SK-N-SH (cell line): ENCODE data around the gene TUBGCP6. TPM values are rescaled to one million over a fixed set of nuclear protein-coding genes. Genes with fewer than 3 reads are reported as not detected.

Source experiments
- CTCF ChIA-PET: fragments of 300-600, 350-600 bp; formaldehyde crosslinking; extraction: SDS; loops from one replicate; lab custom pipeline; 2021; lab: Yijun Ruan, JAX
- POLR2A ChIA-PET: fragments of 350-600 bp; sonication (Branson Sonifier 250); formaldehyde crosslinking; extraction: SDS; loops from one replicate; lab custom pipeline; 2020; ENCODE audit warnings: antibody characterized with exemption, inconsistent platforms; lab: Yijun Ruan, JAX
- DNase-seq: peaks from one replicate; pipeline ENCODE4 v3.0.0; 2012
- H2AFZ ChIP-seq: fragments of 200-600 bp; sonication (generic); 2 replicates; pipeline ENCODE4 v1.8.1; 2016; ENCODE audit warnings: antibody characterized with exemption, mild to moderate bottlenecking, low read depth
- H3F3A ChIP-seq: fragments of 200-600 bp; sonication (generic); replicated peaks from 2 replicates; pipeline ENCODE3; 2016; ENCODE audit warnings: antibody characterized with exemption, mild to moderate bottlenecking; ENCODE audit not compliant: insufficient read depth
- H3K27ac ChIP-seq, 2 experiments: fragments of 200-500 bp in 1 of 2; fragments of 200-600 bp in 1 of 2; sonication (Bioruptor generic) in 1 of 2; sonication (generic), shearing (Covaris generic) in 1 of 2; 2 replicates each; pipeline versions ENCODE4 v1.5.1 to v1.6.1; 2014 to 2016; ENCODE audit warnings: low read depth in 2 of 2, inconsistent platforms in 1 of 2, low read length in 1 of 2, mild to moderate bottlenecking in 1 of 2, mixed read lengths in 1 of 2
- H3K27me3 ChIP-seq: fragments of 200-600 bp; sonication (generic), shearing (Covaris generic); 2 replicates; pipeline ENCODE4 v1.6.1; 2016; ENCODE audit warnings: mixed run types; ENCODE audit not compliant: insufficient read depth
- H3K36me3 ChIP-seq, 2 experiments: fragments of 200-500 bp in 1 of 2; fragments of 200-600 bp in 1 of 2; sonication (Bioruptor generic) in 1 of 2; sonication (generic) in 1 of 2; replicated peaks in 1 of 2; 2 replicates each; pipeline versions ENCODE3 to v1.5.1; 2014 to 2016; ENCODE audit warnings: low read length in 1 of 2, mild to moderate bottlenecking in 1 of 2; ENCODE audit not compliant: insufficient read depth in 2 of 2, control insufficient read depth in 1 of 2
- H3K4me1 ChIP-seq, 2 experiments: fragments of 200-500 bp in 1 of 2; fragments of 200-600 bp in 1 of 2; sonication (Bioruptor generic) in 1 of 2; sonication (generic), shearing (Covaris generic) in 1 of 2; 2 replicates each; pipeline versions ENCODE4 v1.5.1 to v1.6.1; 2014 to 2016; ENCODE audit warnings: low read depth in 1 of 2, low read length in 1 of 2, mixed run types in 1 of 2; ENCODE audit not compliant: insufficient read depth in 2 of 2, control insufficient read depth in 1 of 2
- H3K4me2 ChIP-seq: fragments of 200-600 bp; sonication (generic), shearing (Covaris generic); 2 replicates; pipeline ENCODE4 v1.6.1; 2017; ENCODE audit warnings: mixed run types
- H3K4me3 ChIP-seq, 2 experiments: fragments of 200-500 bp in 1 of 2; fragments of 200-600 bp in 1 of 2; sonication (Bioruptor generic) in 1 of 2; sonication (generic), shearing (Covaris generic) in 1 of 2; 2 replicates each; pipeline versions ENCODE4 v1.5.1 to v1.8.1; 2014 to 2016; ENCODE audit warnings: low read depth in 2 of 2, inconsistent platforms in 1 of 2, low read length in 1 of 2, mild to moderate bottlenecking in 1 of 2, mixed read lengths in 1 of 2, moderate library complexity in 1 of 2
- H3K79me2 ChIP-seq: fragments of 200-600 bp; sonication (generic); 2 replicates; pipeline ENCODE4 v1.8.1; 2017; ENCODE audit warnings: mild to moderate bottlenecking; ENCODE audit not compliant: insufficient read depth
- H3K9ac ChIP-seq: fragments of 200-600 bp; sonication (generic); 2 replicates; pipeline ENCODE4 v1.6.1; 2017; ENCODE audit warnings: mixed run types
- H3K9me2 ChIP-seq: fragments of 200-600 bp; sonication (generic); 2 replicates; pipeline ENCODE4 v1.6.1; 2017; ENCODE audit warnings: mixed run types
- H3K9me3 ChIP-seq: fragments of 200-600 bp; sonication (generic); 2 replicates; pipeline ENCODE4 v1.6.1; 2017; ENCODE audit warnings: mixed run types, mild to moderate bottlenecking, moderate library complexity
- H4K20me1 ChIP-seq: fragments of 200-600 bp; sonication (generic); 2 replicates; pipeline ENCODE4 v1.6.1; 2017; ENCODE audit warnings: mild to moderate bottlenecking, mixed run types; ENCODE audit not compliant: insufficient read depth
- EP300 ChIP-seq, 2 experiments: IDR thresholded peaks; 2 replicates each; pipeline versions ENCODE4 v1.4.0 to v1.6.1; 2012; ENCODE audit warnings: borderline replicate concordance in 1 of 2, low read depth in 1 of 2, low read length in 1 of 2
- JUND ChIP-seq: IDR thresholded peaks from 2 replicates; pipeline ENCODE4 v1.4.0; 2012
- MAX ChIP-seq: IDR thresholded peaks from 2 replicates; pipeline ENCODE4 v1.4.0; 2012; ENCODE audit warnings: low read depth
- MXI1 ChIP-seq: IDR thresholded peaks from 2 replicates; pipeline ENCODE4 v1.6.1; 2012; ENCODE audit warnings: mild to moderate bottlenecking, low read depth, low read length, improper control_type of control experiment
- PBX3 ChIP-seq: IDR thresholded peaks from 2 replicates; pipeline ENCODE4; 2012
- POLR2AphosphoS5 ChIP-seq: IDR thresholded peaks from 2 replicates; pipeline ENCODE4 v1.6.1; 2012; ENCODE audit warnings: low read depth, low read length
- SIN3A ChIP-seq: IDR thresholded peaks from 2 replicates; pipeline ENCODE4 v1.6.1; 2012; ENCODE audit warnings: low read depth, mild to moderate bottlenecking, low read length, moderate library complexity, borderline replicate concordance
- SMC3 ChIP-seq: IDR thresholded peaks from 2 replicates; pipeline ENCODE4 v1.6.1; 2012; ENCODE audit warnings: low read depth, low read length, improper control_type of control experiment
- TAF1 ChIP-seq: IDR thresholded peaks from 2 replicates; pipeline ENCODE4 v1.6.1; 2012; ENCODE audit warnings: low read depth, mild to moderate bottlenecking, low read length, moderate library complexity, borderline replicate concordance
- USF1 ChIP-seq: IDR thresholded peaks from 2 replicates; pipeline ENCODE4 v1.4.0; 2012; ENCODE audit warnings: low read depth, borderline replicate concordance
- ZBTB33 ChIP-seq: IDR thresholded peaks from 2 replicates; pipeline ENCODE4 v1.4.0; 2012; ENCODE audit warnings: low read depth, borderline replicate concordance
- whole genome bisulfite sequencing: methylation state at CpG from one replicate; pipeline ENCODE4 v1.1.6; 2017; ENCODE audit warnings: low lambda C conversion rate; 5-methylcytosine and 5-hydroxymethylcytosine counted together
- polyA plus RNA-seq, 3 experiments: library from polyadenylated mRNA; depleted of rRNA; stranded (reverse); fragments of >200 nt; gene quantifications; 2 replicates each; pipeline ENCODE4 v1.2.3, GENCODE V29; 2012

TUBGCP6 gene
- polyA plus RNA-seq, 1 of the 3 experiments (the other 2 are of a cell fraction): 40.4 TPM

GRCh38 chr22:50171319-50171964 is 73.4 kb downstream of the TUBGCP6 start (continued):
- TF ChIP-seq EP300 (IDR thresholded peaks at IDR 0.05; ENCODE audit: borderline replicate concordance in 1 of 2, low read depth in 1 of 2, low read length in 1 of 2) (no peak), SMC3 (no peak), USF1 (no peak), PBX3 (no peak), TAF1 (no peak)
- TF ChIP-seq, all 33 proteins: peak for 0

- Histone ChIP-seq H3K79me2 (no peaks in the 10 kb centered on the region), H4K20me1 (no peaks in the 10 kb centered on the region), H3K4me3 (peak within 1 kb of the TSS; percentile 54 to 63), H3K4me2 (peak within 1 kb of the TSS; percentile 78), H3K4me1 (peaks cover 0 to 3% of the 10 kb centered on the region in 2 experiments; a peak in 1 of 4 replicates), H3K9me2 (no peaks in the 10 kb centered on the region), H3K36me3 (no peaks in the 10 kb centered on the region), H2AFZ (peak within 1 kb of the TSS; percentile 43; the same call in 1 of the 2 replicates), H3F3A (no peaks in the 10 kb centered on the region), H3K9me3 (no peaks in the 10 kb centered on the region), H3K27ac (no peak within 1 kb of the TSS; a peak in 1 of 4 replicates), H3K27me3 (no peaks in the 10 kb centered on the region), H3K9ac (no peak within 1 kb of the TSS)
- POLR2A ChIA-PET: no interaction called here
- peak; percentile 85 for DNase-seq
- CTCF ChIA-PET: interaction anchor here (0.9 to 1.8 kb wide), 6 partner anchors 11 to 171 kb away, joined by 3 to 14 read pairs (median 4); no protein-coding TSS in a partner anchor
- no peak for TF ChIP-seq JUND
- TF ChIP-seq MAX: no peak
- no peak for TF ChIP-seq MXI1
- TF ChIP-seq ZBTB33: no peak
- TF ChIP-seq SIN3A: no peak
- no peak for TF ChIP-seq POLR2AphosphoS5
- WGBS: 49% methylated on average over 17 of the region's 105 CpGs
Measured at GRCh38 chr22:50170453-50171318, 74.1 kb downstream of the TUBGCP6 start, which contains the start of gene PANX2. TSS of gene PANX2 (plus strand) at chr22:50170731. CDS start at chr22:50170731, 0 bp downstream.
